ENCODE measurements around the gene TUFT1.

DNA sequence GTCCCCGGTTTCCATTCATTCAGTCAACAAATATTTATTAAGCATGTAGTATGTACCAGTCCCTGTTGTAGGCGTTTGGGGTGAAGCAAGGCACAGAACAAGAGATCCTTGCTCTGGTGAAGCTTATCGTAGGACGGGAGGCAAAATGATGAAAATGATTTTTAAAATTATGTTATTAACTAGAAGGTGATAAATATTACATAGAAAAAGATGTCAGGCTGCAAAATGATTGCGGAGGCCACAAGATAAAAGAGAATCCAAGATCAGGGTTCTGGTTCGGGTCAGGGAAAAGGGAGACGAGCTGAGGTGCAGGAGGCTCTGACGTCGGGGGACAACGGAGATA lies 29.5 kb upstream of the TUFT1 start:
- TF ChIP-seq, protein P1, sequence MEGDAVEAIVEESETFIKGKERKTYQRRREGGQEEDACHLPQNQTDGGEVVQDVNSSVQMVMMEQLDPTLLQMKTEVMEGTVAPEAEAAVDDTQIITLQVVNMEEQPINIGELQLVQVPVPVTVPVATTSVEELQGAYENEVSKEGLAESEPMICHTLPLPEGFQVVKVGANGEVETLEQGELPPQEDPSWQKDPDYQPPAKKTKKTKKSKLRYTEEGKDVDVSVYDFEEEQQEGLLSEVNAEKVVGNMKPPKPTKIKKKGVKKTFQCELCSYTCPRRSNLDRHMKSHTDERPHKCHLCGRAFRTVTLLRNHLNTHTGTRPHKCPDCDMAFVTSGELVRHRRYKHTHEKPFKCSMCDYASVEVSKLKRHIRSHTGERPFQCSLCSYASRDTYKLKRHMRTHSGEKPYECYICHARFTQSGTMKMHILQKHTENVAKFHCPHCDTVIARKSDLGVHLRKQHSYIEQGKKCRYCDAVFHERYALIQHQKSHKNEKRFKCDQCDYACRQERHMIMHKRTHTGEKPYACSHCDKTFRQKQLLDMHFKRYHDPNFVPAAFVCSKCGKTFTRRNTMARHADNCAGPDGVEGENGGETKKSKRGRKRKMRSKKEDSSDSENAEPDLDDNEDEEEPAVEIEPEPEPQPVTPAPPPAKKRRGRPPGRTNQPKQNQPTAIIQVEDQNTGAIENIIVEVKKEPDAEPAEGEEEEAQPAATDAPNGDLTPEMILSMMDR (IDR thresholded peaks at IDR 0.05) = no peak
- TF ChIP-seq EZH2 (IDR thresholded peaks at IDR 0.05; ENCODE audit: borderline replicate concordance, insufficient read depth, low read depth, low read length, poor library complexity, severe bottlenecking) = no peak

Measured in B cell (primary cell).